NT2/D1 (cell line): Measurements from ENCODE around the gene ARAP3.

Experiments used
- SUZ12 ChIP-seq: IDR thresholded peaks from 2 replicates; pipeline ENCODE4 v1.6.1; 2011; ENCODE audit not compliant: insufficient read length, insufficient read depth; ENCODE audit errors: extremely low read depth
- YY1 ChIP-seq: IDR thresholded peaks from 2 replicates; pipeline ENCODE4 v1.6.1; 2011; ENCODE audit not compliant: insufficient read length, insufficient read depth
- ZNF274 ChIP-seq: IDR thresholded peaks from 2 replicates; pipeline ENCODE4 v1.6.1; 2011; ENCODE audit warnings: mild to moderate bottlenecking, low read depth, low read length

DNA sequence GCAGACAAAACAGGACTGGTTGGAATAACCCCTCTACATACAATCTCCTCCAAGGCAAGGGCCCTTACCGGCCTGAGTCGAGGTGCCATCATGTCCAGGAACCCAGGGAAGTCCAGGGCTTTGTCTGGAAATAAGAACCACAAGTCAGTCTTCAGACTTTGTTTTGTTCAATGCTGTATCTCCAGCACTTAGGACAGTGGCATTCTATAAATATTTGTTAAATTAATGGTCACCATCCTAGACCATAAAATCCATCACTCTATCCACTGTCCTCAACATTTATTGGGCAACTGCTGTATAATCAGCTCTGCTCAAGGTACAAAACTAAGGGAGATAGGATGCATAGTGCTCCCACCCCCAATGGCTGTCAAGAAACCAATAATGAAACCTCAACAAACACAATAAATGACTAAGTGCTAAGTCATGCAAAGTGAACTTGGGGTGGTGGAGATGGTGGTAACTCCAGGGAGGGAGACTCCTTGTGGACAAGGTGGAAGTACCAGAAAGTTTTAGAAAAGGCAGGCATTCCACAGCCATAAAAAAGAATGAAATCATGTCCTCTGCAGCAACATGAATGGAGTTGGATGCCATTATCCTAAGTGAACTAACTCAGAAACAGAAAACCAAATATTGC, 40.3 kb downstream of the ARAP3 start:
- TF ChIP-seq YY1: no peak
- TF ChIP-seq ZNF274: no peak
- no peak for TF ChIP-seq SUZ12
